ENCODE data around the gene OR4B1. TPM values are rescaled to one million over a fixed set of nuclear protein-coding genes. Genes with fewer than 3 reads are reported as not detected.

The OR4B1 gene
- total RNA-seq, 1 donor from 2014 or later = not detected

DNA sequence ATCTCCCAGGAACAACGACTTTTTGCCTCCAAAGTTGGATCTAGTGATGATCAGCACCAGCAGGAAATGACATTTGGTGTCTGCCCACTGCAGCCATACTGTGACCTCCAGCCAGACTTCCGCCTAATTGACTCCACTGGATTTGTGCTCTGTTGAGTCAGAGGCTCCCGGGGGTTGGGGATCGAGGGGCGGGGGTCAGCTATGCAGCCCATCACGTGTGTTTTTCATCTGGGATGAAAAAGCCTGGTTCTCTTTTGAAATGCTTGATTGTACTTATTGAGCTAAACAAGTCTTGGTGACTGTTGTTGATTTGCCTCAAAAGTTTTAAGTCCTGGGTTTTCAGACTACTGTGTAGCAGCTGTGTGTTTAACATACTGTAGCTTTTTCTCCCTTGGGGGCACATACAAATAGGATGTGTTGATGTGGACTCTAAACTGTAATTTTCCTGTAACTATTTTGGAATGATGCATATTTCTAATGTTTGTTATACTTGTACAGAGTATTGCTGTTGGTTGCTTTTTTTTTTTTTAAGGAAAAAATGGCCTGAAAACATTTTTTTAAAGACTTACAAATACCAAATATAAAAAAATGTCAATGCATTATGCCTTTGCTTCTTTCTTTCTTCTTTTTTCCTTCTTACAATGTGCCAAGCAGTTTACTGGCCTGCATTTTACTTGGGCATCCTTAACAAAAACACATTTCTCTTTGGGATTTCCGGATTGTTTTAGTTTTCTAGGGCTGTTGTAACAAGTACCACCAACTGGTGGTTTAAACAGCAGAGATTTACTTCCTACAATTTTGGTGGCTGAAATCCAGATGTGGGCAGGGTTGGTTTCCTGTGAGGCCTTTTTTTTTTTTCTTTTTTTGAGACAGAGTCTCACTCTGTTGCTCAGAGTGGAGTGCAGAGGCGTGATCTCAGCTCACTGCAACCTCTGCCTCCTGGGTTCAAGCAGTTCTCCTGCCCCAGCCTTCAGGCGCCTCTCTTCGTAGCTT, 46.1 kb upstream of the OR4B1 start:
- Mint-ChIP-seq H3K27ac (peak overlapping the region; percentile 18), H3K9me3 (no peaks in the 10 kb centered on the region), H3K27me3 (no peaks in the 10 kb centered on the region), H3K4me1 (peaks cover 29% of the 10 kb centered on the region), H3K4me3 (no peak overlapping the region), H3K36me3 (ENCODE audit: low read depth) (peaks cover 32% of the 10 kb centered on the region)
- POLR2A ChIA-PET = no interaction called here
- DNase-seq (no peak), ATAC-seq (ENCODE audit: low read depth) (no peak)
- CTCF ChIA-PET = no interaction called here
- no peak for TF ChIP-seq CTCF (IDR thresholded peaks at IDR 0.05)
- intact Hi-C loops (cut with micrococcal nuclease) = loop anchor here (5.0 kb wide), 1 partner anchor 1357 kb away; no protein-coding TSS in a partner anchor

GRCh38 chr11:48172818-48173609, 43.6 kb upstream of the OR4B1 start:
- intact Hi-C loops (cut with micrococcal nuclease) = loop anchor here (5.0 kb wide), 1 partner anchor 1354 kb away; no protein-coding TSS in a partner anchor
- Mint-ChIP-seq H3K4me1 (peaks cover 29% of the 10 kb centered on the region), H3K36me3 (ENCODE audit: low read depth) (peaks cover 11% of the 10 kb centered on the region), H3K9me3 (no peaks in the 10 kb centered on the region), H3K27ac (no peak overlapping the region), H3K27me3 (no peaks in the 10 kb centered on the region), H3K4me3 (no peak overlapping the region)
- ATAC-seq (ENCODE audit: low read depth) = peak; percentile 71
- ChIA-PET CTCF (interaction anchor here (0.6 kb wide), 1 partner anchor 727 kb away, joined by 4 read pairs; no protein-coding TSS in a partner anchor), POLR2A (no interaction called here)
- peak; percentile 69 for TF ChIP-seq CTCF (IDR thresholded peaks at IDR 0.05)
- DNase-seq = peak; percentile 37

- H3K36me3 Mint-ChIP-seq (ENCODE audit: low read depth) = no peaks in the 10 kb centered on the region
- intact Hi-C loops (cut with micrococcal nuclease) = no loop called here
- no peak for TF ChIP-seq CTCF (IDR thresholded peaks at IDR 0.05)
Measured at GRCh38 chr11:48177661-48178060, 38.9 kb upstream of the OR4B1 start.

DNA sequence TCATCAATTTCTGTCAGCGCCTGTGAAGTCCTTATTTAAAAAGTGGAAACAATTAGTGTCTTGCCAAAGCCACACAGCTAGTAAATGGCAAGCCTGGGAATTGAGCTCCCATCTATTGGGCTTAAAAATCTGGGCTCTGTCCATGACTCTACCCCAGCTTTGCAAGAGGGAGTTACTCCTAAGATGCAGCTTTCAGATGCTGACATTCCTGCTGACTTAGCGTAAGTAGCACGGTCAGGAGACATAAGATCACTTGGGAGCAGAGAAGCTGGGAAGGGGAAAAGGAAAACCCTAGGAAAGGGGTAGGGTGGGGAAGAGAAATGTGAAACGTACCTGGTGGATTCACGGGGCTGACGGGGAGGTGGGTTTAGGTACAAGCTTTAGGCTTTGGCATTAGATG, 36.0 kb upstream of the OR4B1 start:
- Mint-ChIP-seq H3K27ac (no peak overlapping the region), H3K9me3 (no peaks in the 10 kb centered on the region), H3K36me3 (ENCODE audit: low read depth) (no peaks in the 10 kb centered on the region), H3K4me1 (no peaks in the 10 kb centered on the region), H3K27me3 (peaks cover 5% of the 10 kb centered on the region), H3K4me3 (no peak overlapping the region)
- CTCF ChIA-PET = no interaction called here
- no peak for ATAC-seq (ENCODE audit: low read depth)
- intact Hi-C loops (cut with micrococcal nuclease) = no loop called here
- POLR2A ChIA-PET = no interaction called here
- no peak for DNase-seq
- no peak for TF ChIP-seq CTCF (IDR thresholded peaks at IDR 0.05)

More at GRCh38 chr11:48177661-48178060, 38.9 kb upstream of the OR4B1 start:
- no peak for ATAC-seq (ENCODE audit: low read depth)
- Mint-ChIP-seq H3K27me3 (peaks cover 5% of the 10 kb centered on the region), H3K4me3 (no peak overlapping the region), H3K4me1 (peaks cover 3% of the 10 kb centered on the region), H3K9me3 (no peaks in the 10 kb centered on the region), H3K27ac (no peak overlapping the region)
- CTCF ChIA-PET = interaction anchor here (1.1 kb wide), 1 partner anchor 15 kb away, joined by 3 read pairs; no protein-coding TSS in a partner anchor
- DNase-seq = no peak
- POLR2A ChIA-PET = no interaction called here
